Stomach (tissue), 4 donors: ENCODE measurements around the gene NTM.

ENCODE experiments used
- CTCF ChIP-seq, 7 experiments: fragments of 450-650 bp in 4 of 7; fragments of 200-600 bp in 3 of 7; sonication (generic) in 3 of 7; IDR thresholded peaks; one replicate each; pipeline ENCODE4 v1.5.1; 2016 to 2019; ENCODE audit warnings: antibody characterized with exemption in 7 of 7, control low read depth in 2 of 7, mild to moderate bottlenecking in 1 of 7
- EP300 ChIP-seq: sonication (generic); formaldehyde crosslinking; IDR thresholded peaks from one replicate; pipeline ENCODE4 v1.6.1; 2017; ENCODE audit warnings: antibody characterized with exemption
- POLR2A ChIP-seq, 4 donors: fragments of 450-650 bp; IDR thresholded peaks; one replicate each; pipeline ENCODE4 v1.6.1; 2016; ENCODE audit warnings: antibody characterized with exemption in 4 of 4, control low read depth in 2 of 4, mild to moderate bottlenecking in 1 of 4, moderate library complexity in 1 of 4
- POLR2AphosphoS5 ChIP-seq, 3 donors: sonication (generic); formaldehyde crosslinking; IDR thresholded peaks; one replicate each; pipeline ENCODE4 v1.6.1; 2016; ENCODE audit warnings: antibody characterized with exemption in 3 of 3

DNA sequence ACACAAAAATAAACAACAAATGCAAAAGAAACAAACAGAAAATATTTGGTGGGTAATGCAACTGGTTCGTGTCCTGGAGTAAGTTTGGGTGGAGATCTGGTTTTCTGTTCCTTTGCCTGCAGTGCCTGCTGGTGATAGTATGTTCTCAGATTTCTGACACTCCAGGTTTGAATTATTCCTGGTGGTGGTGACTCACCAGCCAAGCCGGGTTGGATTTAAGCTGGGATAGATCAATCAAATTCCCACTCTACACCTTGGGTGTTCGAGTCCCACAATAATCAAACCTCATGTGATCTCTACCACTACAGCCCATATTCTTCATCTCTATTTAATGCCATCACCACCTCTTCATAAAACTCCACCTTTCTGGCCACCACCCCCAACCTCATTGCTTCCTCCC lies 421.8 kb downstream of the NTM start:
- TF ChIP-seq POLR2AphosphoS5 (IDR thresholded peaks at IDR 0.05) = no peak
- TF ChIP-seq CTCF (IDR thresholded peaks at IDR 0.05) = no peak
- no peak for TF ChIP-seq EP300
- no peak for TF ChIP-seq POLR2A (IDR thresholded peaks at IDR 0.05)
